Stimulated activated CD8-positive, alpha-beta memory T cell treated with anti-CD3 and anti-CD28 coated beads, Interleukin-12 subunit alpha, Interleukin-12 subunit beta, amount 100 ng/mL, for 1 hour (primary cell): ENCODE results near the gene RSF1.
A peak's percentile ranks its signal among the peaks of the same experiment; 100 is the strongest.
"Not testable (repeated sequence)": the region's sequence is repeated elsewhere in the genome, so short reads cannot be mapped to it uniquely, and the experiment has no call there.

Source experiments
- DNase-seq: peaks from one replicate; pipeline ENCODE4 v3.0.0-alpha.2; 2020; ENCODE audit warnings: low read depth

Gene RSF1

GRCh38 chr11:77687088-77687487 lies 133.4 kb downstream of the RSF1 start:
- DNase-seq: no peak

- no peak for DNase-seq
These were observed 143.4 kb downstream of the RSF1 start for GRCh38 chr11:77677138-77677537.

GRCh38 chr11:77672264-77672663 lies 148.3 kb downstream of the RSF1 start:
- no peak for DNase-seq

- DNase-seq: no peak
These were observed 150.5 kb downstream of the RSF1 start for GRCh38 chr11:77669848-77670511.

GRCh38 chr11:77668760-77669159 lies 151.8 kb downstream of the RSF1 start:
- no peak for DNase-seq

- no peak for DNase-seq
These were observed 155.1 kb downstream of the RSF1 start for GRCh38 chr11:77665240-77665965.

- DNase-seq: no peak
These were observed 158.9 kb downstream of the RSF1 start for GRCh38 chr11:77661670-77662069.

- no peak for DNase-seq
These were observed 159.6 kb downstream of the RSF1 start for GRCh38 chr11:77660947-77661346.

GRCh38 chr11:77658213-77659013 lies 162.1 kb downstream of the RSF1 start:
- DNase-seq: no peak

- no peak for DNase-seq
These were observed 164.2 kb downstream of the RSF1 start for GRCh38 chr11:77656362-77656761.

GRCh38 chr11:77654770-77655434 lies 165.6 kb downstream of the RSF1 start:
- DNase-seq: no peak

- DNase-seq: no peak
These were observed 170.4 kb downstream of the RSF1 start for GRCh38 chr11:77650123-77650522.

- no peak for DNase-seq
These were observed 172.7 kb downstream of the RSF1 start for GRCh38 chr11:77647654-77648305.

GRCh38 chr11:77644887-77645286 lies 175.6 kb downstream of the RSF1 start:
- no peak for DNase-seq

GRCh38 chr11:77642228-77642627 lies 178.3 kb downstream of the RSF1 start:
- DNase-seq: no peak

- DNase-seq: peak; percentile 65
These were observed 183.0 kb downstream of the RSF1 start, which contains the start of gene CLNS1A for GRCh38 chr11:77637345-77638165. CLNS1A (minus strand) TSS chr11:77637794; CDS start chr11:77637714, 80 bp downstream.

GRCh38 chr11:77636731-77637344 lies 183.7 kb downstream of the RSF1 start:
- no peak for DNase-seq

GRCh38 chr11:77633926-77634325 lies 186.6 kb downstream of the RSF1 start:
- DNase-seq: not testable (repeated sequence)

GRCh38 chr11:77630157-77630710 lies 190.3 kb downstream of the RSF1 start:
- DNase-seq: no peak

GRCh38 chr11:77619576-77620198 lies 200.8 kb downstream of the RSF1 start:
- DNase-seq: no peak
